HG02884 (cell line): ENCODE measurements around the gene HNRNPUL1.

Experiments
- ATAC-seq: cut with Tn5 transposase; IDR thresholded peaks from one replicate; pipeline ENCODE4 v1.9.1; 2021; ENCODE audit warnings: mild to moderate bottlenecking, moderate library complexity; ENCODE audit not compliant: unreplicated experiment

The HNRNPUL1 gene

DNA sequence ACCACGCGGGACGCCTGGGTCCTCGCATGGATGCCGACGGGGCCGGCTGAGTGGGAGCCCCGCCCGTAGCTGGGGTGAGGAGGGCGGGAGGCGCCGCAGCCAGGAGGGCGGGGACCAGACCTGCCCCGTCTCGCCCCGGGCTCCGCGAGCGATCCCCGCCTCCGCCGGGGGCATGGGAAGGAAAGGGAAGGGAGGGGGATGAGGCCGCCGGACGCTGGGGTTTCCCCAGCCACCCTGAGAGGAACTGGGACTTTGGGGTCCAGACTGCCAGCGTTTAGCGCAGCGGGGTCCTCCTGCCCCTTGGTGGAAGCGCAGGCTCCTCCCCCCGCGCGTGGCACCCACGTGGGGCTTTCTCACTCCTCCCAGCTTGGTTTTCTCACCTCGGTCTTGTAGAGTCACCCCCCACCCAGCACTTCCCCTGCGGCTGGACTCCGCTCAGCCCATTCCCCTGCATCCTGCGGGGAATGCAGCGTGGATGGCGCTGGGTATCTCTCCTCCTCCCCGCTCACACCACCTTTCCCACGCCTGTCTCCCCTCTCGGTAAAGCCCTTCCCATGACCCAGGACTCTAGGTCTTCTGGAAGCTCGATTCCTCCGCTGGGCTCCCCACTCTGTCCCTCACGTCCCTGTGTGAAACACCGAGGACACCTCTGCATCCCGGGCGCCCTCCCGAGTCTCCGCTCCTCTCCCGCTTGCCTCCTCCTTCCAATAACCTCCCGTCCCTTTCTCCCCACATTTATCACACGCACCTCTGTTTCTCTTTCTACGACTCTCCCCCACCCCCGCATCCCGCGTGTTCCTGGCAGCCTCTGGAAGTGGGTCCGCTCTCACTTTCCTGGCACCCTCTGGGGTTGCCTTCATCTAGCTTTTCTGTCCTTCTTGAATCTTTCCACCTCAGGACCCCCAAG lies 87.4 kb downstream of the HNRNPUL1 start:
- ATAC-seq: no peak

- no peak for ATAC-seq
These were observed 88.1 kb downstream of the HNRNPUL1 start for GRCh38 chr19:41352279-41352608.

- ATAC-seq: no peak
These were observed 88.7 kb downstream of the HNRNPUL1 start for GRCh38 chr19:41352609-41353465.

DNA sequence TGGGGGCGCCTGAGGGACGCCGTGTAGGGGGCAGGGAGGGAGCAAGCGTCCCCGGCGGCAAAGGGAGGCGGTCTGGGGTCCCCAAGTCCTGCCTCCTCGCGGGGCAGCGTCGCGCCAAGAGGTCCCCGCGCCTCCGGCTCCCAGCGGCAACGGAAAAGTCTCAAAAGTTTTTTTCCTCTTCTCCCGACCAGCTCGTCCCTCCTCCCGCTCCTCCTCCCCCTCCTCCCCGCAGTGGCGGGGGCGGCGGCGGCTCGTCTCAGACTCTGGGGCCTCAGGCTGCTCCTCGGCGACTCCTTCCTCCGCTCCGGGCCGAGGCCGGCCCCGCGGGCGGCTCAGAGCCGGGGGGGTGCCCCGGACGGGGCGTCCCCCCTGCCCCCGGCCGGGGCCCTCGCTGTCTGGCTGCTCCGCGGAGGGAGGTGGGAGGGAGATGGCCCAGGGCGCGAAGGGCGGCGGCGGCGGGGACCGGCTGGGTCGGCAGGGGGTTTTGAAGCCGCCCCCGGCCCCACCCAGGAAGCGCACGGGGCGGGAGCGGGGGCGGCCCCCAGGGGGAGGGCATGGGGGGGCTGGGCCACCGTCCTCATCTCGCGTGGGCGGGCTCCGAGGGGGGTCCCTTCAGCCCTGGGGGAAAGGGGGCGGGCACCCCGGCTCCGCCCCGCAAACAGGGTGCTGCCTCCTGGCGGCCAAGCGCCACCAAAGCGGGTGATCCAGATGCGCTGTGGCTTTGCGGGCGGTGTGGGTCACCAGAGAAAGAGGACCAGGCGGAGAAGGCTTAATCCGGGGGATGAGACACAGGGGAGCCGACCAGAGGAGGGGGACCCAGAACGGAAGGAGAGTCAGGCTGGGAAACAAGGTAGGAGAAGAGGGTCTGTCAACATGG lies 89.5 kb downstream of the HNRNPUL1 start, which contains the start of gene TGFB1:
TSS of gene TGFB1 (minus strand) at position 457 of the 877 bp plus-strand sequence. CDS start 878 bp downstream, outside the sequence.
- ATAC-seq: no peak

- no peak for ATAC-seq
These were observed 90.3 kb downstream of the HNRNPUL1 start for GRCh38 chr19:41354343-41354953.

DNA sequence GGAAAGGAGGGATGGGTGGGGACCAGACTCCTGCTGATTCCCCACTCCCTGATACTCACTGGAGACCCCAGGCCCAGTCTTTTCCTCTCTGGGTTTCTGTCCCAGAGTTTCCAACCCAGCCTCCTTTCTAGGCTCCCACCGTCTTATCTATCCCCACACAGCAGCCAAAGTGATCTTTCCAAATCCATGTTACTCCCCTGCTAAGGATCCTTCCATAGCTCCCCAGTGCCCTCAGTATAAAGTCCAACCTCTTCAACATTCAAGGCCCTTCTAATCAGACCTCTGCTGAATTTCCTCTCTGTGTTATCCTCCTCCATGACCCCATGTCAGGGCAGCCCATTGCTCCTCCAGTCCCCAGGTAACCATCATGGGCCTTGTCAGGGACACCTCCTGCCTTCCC lies 90.9 kb downstream of the HNRNPUL1 start:
- ATAC-seq: no peak

DNA sequence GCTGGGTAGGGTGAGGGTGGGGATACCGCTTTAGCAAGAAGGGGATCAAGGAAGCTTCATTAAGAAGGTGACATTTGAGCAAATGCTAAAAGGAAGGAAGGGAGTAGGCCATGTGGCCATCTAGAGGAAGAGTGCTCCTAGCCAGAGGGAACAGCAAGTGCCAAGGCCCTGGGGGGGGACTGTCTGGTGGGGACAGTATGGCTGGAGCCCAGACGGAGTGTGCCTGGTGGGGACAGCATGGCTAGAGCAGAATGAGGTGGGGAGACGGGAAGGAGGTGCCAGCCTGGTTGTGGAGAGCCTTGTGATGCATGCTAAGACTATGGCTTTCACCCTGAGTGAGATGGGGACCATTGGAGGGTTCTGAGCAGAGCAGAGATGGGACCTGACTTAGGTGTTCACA lies 91.6 kb downstream of the HNRNPUL1 start:
- no peak for ATAC-seq

DNA sequence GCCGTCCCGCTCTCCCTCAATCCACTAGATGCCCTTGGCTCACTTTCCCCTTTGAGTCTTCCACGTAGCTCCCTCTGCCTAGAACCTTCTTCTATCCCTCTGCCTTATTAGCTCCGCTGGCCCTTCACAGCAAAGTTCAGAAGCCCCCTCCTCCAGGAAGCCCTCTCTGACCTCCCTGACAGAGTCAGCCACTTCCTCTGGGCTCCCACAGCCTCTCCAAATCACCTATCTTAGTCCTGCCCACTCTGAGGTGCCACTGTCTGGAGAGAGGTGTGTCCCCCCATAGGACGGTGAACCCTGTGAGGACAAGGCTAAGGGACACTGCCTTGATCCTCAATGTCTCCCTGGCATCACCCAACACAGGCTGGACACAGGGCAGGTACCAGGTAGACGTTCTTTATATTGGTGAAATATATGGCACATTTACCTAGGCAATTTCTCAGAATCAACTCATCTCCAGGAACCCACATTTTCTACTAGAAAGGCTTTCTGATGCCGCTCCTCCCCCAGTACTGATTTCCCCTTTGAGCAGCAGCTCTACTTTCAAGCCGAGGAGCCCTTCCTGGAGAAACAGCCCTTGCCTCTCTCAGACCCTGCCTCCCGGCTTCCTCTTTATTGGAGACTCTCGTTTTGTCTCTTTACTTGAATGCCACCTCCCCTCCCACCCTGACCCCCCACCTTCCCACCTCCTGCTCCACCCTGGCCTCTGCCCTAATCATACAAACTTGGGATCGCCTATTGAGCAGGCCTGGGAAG lies 93.0 kb downstream of the HNRNPUL1 start:
- no peak for ATAC-seq
